GM21526 (cell line): ENCODE measurements around the gene TBX2.

Source experiments
- ATAC-seq: cut with Tn5 transposase; IDR thresholded peaks from one replicate; pipeline ENCODE4 v1.9.1; 2021; ENCODE audit warnings: moderate library complexity; ENCODE audit not compliant: unreplicated experiment, low FRiP score

TBX2 gene

GRCh38 chr17:61411261-61412142, 11.9 kb downstream of the TBX2 start:
- ATAC-seq = no peak

GRCh38 chr17:61412143-61412859, 12.7 kb downstream of the TBX2 start:
- ATAC-seq = peak; percentile 62

- ATAC-seq = no peak
Observed at GRCh38 chr17:61412860-61413660, 13.4 kb downstream of the TBX2 start.

- no peak for ATAC-seq
Observed at GRCh38 chr17:61413661-61414126, 14.1 kb downstream of the TBX2 start.

- no peak for ATAC-seq
Observed at GRCh38 chr17:61414141-61414935, 14.7 kb downstream of the TBX2 start.

- no peak for ATAC-seq
Observed at GRCh38 chr17:61414936-61415251, 15.3 kb downstream of the TBX2 start.

GRCh38 chr17:61415374-61416210, 15.9 kb downstream of the TBX2 start:
- no peak for ATAC-seq

GRCh38 chr17:61416211-61416539, 16.5 kb downstream of the TBX2 start:
- no peak for ATAC-seq

GRCh38 chr17:61416540-61417363, 17.1 kb downstream of the TBX2 start:
- no peak for ATAC-seq

GRCh38 chr17:61418449-61418848, 18.8 kb downstream of the TBX2 start:
- ATAC-seq = no peak

GRCh38 chr17:61419496-61420046, 19.9 kb downstream of the TBX2 start:
- no peak for ATAC-seq

- no peak for ATAC-seq
Observed at GRCh38 chr17:61420052-61420451, 20.4 kb downstream of the TBX2 start.

- ATAC-seq = no peak
Observed at GRCh38 chr17:61420745-61421398, 21.2 kb downstream of the TBX2 start.

GRCh38 chr17:61421460-61421859, 21.8 kb downstream of the TBX2 start:
- no peak for ATAC-seq

GRCh38 chr17:61422116-61422799, 22.6 kb downstream of the TBX2 start:
- ATAC-seq = no peak

GRCh38 chr17:61422869-61423268, 23.2 kb downstream of the TBX2 start:
- no peak for ATAC-seq

- no peak for ATAC-seq
Observed at GRCh38 chr17:61423967-61424649, 24.5 kb downstream of the TBX2 start.
